HuH-7 (cell line): ENCODE results near the gene C4BPB.

Experiments
- DNase-seq: peaks from one replicate; pipeline ENCODE4 v3.0.0; 2011; ENCODE audit warnings: low spot score

Gene C4BPB

DNA sequence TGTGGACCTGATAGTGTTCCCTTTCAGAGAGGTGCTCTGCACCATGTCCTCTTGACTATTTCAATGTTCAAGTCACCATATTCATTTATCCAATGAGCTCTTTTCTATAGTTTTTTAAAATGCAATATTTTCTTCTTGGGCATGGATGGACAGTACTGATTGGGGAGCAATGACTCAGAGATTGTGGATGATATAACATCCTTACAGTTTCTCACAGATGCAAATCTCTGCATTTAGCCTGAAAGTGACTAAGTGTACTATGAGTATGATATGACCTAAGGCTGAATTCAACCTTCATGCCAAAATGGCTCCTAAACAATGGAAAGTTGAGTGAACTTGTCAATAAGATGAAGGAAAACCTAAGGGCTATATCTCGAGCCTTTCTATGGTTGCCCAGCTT lies 51.9 kb downstream of the C4BPB start:
- DNase-seq = no peak

DNA sequence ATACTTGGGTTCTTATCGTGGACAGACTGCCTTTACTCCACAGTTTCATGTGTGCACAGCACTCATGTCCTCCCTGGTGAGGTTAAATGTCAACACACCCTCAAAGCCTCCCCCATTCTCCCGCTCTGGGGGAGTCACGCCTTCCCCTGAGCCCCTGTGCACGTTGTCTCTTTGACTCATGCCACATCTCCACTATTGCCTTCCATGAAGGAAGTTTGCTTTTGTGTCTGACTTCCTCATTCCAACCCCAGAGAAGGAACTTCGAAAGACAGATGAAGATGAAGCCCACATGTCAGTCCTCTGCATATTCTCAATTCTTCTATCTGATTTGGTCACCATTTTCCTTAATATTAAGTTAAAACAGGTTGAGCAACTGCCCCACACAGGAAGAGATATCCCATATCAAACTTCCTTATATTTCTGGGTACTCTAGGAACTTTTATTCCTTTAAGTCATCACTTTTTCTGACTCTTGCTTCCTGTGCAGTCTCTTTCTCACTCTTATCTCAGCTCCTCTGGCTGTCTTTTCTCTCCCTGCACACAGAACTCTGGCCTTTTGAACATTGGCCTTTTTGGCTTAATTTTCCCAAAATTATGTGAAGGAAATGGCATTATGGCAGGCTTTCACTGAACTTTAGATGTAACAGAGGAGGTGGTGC lies 56.9 kb downstream of the C4BPB start:
- no peak for DNase-seq
